H1 (cell line): Measurements from ENCODE around the gene SPTBN5. TPM values are rescaled to one million over a fixed set of nuclear protein-coding genes. Genes with fewer than 3 reads are reported as not detected.

ENCODE experiments used
- CHD1 ChIP-seq: IDR thresholded peaks from 2 replicates; pipeline ENCODE4 v1.6.1; 2012; ENCODE audit warnings: low read depth, low read length, improper control_type of control experiment
- CHD7 ChIP-seq: fragments of 300-600 bp; sonication (generic); IDR thresholded peaks from 2 replicates; pipeline ENCODE4 v1.7.1; 2012; ENCODE audit warnings: low read length, moderate library complexity, mild to moderate bottlenecking, inconsistent platforms; ENCODE audit not compliant: insufficient replicate concordance
- HDAC6 ChIP-seq: IDR thresholded peaks from one replicate; pipeline ENCODE4 v1.7.1; 2012; ENCODE audit warnings: low read depth, mild to moderate bottlenecking, inconsistent platforms, low read length, moderate library complexity
- SP4 ChIP-seq: IDR thresholded peaks from 2 replicates; pipeline ENCODE4 v1.6.1; 2012; ENCODE audit warnings: low read length, inconsistent platforms
- YY1 ChIP-seq: IDR thresholded peaks from 2 replicates; pipeline ENCODE4 v1.6.1; 2011; ENCODE audit warnings: low read depth, mild to moderate bottlenecking, low read length
- polyA plus RNA-seq, 7 experiments: library from polyadenylated mRNA; depleted of rRNA in 3 of 7; stranded (reverse) in 5 of 7; unstranded in 2 of 7; fragments of >200 nt in 5 of 7; fragments of 200-250 nt in 2 of 7; gene quantifications; 1 replicate in 5 of 7; 2 replicates in 1 of 7; 4 replicates in 1 of 7; pipeline versions ENCODE4 v1.2.1 to v1.2.3, GENCODE V29; 2011 to 2013; ENCODE audit warnings: missing spikeins in 2 of 7, mixed read lengths in 2 of 7
- total RNA-seq: library from RNA; stranded (reverse); fragmentation: NEBNext Ultra II Directional; extraction: Animal tissue kit (Norgen Biotek cat#: 25700); gene quantifications from 2 replicates; pipeline ENCODE4 v1.2.1, GENCODE V29; 2021

Gene SPTBN5
- total and polyA plus RNA-seq, 2 of the 8 experiments (the other 6 are each of a cell fraction or from before 2014, with no cell fraction given), result 0.32 to 0.84 TPM

DNA sequence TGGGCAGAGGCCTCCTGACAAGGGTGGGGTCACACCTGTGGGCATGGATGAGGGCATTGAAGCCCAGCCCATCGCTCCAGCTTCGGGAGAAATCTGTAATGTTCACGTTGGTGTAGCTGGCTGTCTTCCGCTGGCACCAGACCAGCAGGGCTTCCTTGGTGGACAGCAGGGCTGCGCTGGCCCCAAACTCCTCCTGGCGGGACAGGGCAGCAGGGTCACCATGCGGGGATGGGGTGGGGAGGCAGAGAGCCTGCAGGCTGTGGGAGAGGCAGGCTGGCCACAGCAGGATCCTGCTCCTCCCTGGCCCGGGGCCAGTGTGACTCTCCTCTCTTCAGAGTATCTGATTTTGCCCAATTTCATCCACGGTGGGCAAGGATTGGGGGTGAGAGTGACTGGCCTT is 6.0 kb downstream of the SPTBN5 start (continued):
- TF ChIP-seq CHD7, result no peak
- TF ChIP-seq CHD1, result no peak
- no peak for TF ChIP-seq YY1
- TF ChIP-seq SP4, result no peak
- TF ChIP-seq HDAC6, result no peak
